Progenitor cell of endocrine pancreas (in vitro differentiated cells): ENCODE measurements around the gene BCAR3. TPM values are rescaled to one million over a fixed set of nuclear protein-coding genes. Genes with fewer than 3 reads are reported as not detected.

Experiments used
- DNase-seq: peaks from one replicate; pipeline ENCODE4 v3.0.0; 2021; ENCODE audit warnings: low spot score; ENCODE audit not compliant: unreplicated experiment
- H3K27ac Mint-ChIP-seq: 2 replicates; pipeline ENCODE4 v1.8.0; 2021; ENCODE audit warnings: mild to moderate bottlenecking, moderate library complexity, mixed read lengths
- H3K27me3 Mint-ChIP-seq: 2 replicates; pipeline ENCODE4 v1.8.0; 2021; ENCODE audit warnings: mixed read lengths
- H3K36me3 Mint-ChIP-seq: 2 replicates; pipeline ENCODE4 v1.8.0; 2022; ENCODE audit warnings: mixed read lengths; ENCODE audit not compliant: insufficient read depth
- H3K4me1 Mint-ChIP-seq: 2 replicates; pipeline ENCODE4 v1.8.0; 2021; ENCODE audit warnings: low read depth, mixed read lengths
- H3K4me3 Mint-ChIP-seq: 2 replicates; pipeline ENCODE4 v1.8.0; 2021; ENCODE audit warnings: low read depth, mild to moderate bottlenecking, moderate library complexity, mixed read lengths
- H3K9me3 Mint-ChIP-seq: 2 replicates; pipeline ENCODE4 v1.8.0; 2021; ENCODE audit warnings: low read depth, mixed read lengths
- total RNA-seq: library from RNA; stranded (reverse); gene quantifications from 2 replicates; pipeline ENCODE4 v1.2.1, GENCODE V29; 2021
- TF ChIP-seq, protein P1 (sequence below): fragments of 200-600 bp; sonication (generic); IDR thresholded peaks from one replicate; pipeline ENCODE4 v1.5.0; 2021; ENCODE audit warnings: antibody characterized with exemption, mild to moderate bottlenecking; ENCODE audit not compliant: unreplicated experiment

The BCAR3 gene
- total RNA-seq, 1 donor from 2014 or later, result 7.1 TPM

DNA sequence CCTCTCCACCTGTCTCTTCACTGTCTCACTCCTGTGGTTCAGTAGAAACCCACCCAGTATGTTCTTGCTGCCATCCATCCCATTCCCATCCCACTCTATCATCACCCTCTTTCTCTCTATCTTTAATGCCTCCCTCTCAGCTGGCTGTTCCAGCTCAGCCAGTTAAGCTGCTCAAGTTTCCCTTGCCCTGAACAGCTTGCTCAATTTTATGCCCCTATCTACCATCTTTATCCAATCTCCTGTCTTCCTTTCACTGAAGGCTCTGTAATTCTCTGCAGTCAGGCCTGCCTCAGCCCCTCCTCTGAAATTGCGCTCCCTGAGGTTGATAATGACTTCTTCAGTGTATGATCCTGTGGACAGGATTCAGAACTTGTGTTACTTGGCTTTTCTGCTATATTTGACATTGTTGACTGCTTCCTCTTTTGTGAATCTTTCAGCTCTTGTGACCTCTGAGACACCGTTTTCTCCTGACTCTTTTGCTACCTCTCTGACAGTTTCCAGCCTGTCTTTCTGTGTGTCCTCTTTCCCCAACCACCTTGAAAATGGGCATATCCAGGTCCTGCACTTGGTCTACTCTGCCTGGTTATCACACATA, 13.9 kb upstream of the BCAR3 start:
- Mint-ChIP-seq H3K4me1 (no peaks in the 10 kb centered on the region), H3K9me3 (no peaks in the 10 kb centered on the region), H3K36me3 (no peaks in the 10 kb centered on the region), H3K4me3 (no peak overlapping the region), H3K27me3 (peaks cover 21% of the 10 kb centered on the region), H3K27ac (no peak overlapping the region)
- DNase-seq, result no peak
- TF ChIP-seq, protein P1, sequence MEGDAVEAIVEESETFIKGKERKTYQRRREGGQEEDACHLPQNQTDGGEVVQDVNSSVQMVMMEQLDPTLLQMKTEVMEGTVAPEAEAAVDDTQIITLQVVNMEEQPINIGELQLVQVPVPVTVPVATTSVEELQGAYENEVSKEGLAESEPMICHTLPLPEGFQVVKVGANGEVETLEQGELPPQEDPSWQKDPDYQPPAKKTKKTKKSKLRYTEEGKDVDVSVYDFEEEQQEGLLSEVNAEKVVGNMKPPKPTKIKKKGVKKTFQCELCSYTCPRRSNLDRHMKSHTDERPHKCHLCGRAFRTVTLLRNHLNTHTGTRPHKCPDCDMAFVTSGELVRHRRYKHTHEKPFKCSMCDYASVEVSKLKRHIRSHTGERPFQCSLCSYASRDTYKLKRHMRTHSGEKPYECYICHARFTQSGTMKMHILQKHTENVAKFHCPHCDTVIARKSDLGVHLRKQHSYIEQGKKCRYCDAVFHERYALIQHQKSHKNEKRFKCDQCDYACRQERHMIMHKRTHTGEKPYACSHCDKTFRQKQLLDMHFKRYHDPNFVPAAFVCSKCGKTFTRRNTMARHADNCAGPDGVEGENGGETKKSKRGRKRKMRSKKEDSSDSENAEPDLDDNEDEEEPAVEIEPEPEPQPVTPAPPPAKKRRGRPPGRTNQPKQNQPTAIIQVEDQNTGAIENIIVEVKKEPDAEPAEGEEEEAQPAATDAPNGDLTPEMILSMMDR, result no peak

GRCh38 chr1:93694819-93695218, 13.2 kb upstream of the BCAR3 start:
- Mint-ChIP-seq H3K27ac (no peak overlapping the region), H3K9me3 (no peaks in the 10 kb centered on the region), H3K27me3 (peaks cover 19% of the 10 kb centered on the region), H3K4me1 (no peaks in the 10 kb centered on the region), H3K36me3 (no peaks in the 10 kb centered on the region), H3K4me3 (no peak overlapping the region)
- DNase-seq, result no peak
- TF ChIP-seq, protein P1, result no peak

GRCh38 chr1:93694039-93694438, 12.4 kb upstream of the BCAR3 start:
- Mint-ChIP-seq H3K27me3 (peaks cover 16% of the 10 kb centered on the region), H3K4me1 (no peaks in the 10 kb centered on the region), H3K27ac (no peak overlapping the region), H3K9me3 (no peaks in the 10 kb centered on the region), H3K36me3 (no peaks in the 10 kb centered on the region), H3K4me3 (no peak overlapping the region)
- TF ChIP-seq, protein P1, result no peak
- DNase-seq, result no peak

DNA sequence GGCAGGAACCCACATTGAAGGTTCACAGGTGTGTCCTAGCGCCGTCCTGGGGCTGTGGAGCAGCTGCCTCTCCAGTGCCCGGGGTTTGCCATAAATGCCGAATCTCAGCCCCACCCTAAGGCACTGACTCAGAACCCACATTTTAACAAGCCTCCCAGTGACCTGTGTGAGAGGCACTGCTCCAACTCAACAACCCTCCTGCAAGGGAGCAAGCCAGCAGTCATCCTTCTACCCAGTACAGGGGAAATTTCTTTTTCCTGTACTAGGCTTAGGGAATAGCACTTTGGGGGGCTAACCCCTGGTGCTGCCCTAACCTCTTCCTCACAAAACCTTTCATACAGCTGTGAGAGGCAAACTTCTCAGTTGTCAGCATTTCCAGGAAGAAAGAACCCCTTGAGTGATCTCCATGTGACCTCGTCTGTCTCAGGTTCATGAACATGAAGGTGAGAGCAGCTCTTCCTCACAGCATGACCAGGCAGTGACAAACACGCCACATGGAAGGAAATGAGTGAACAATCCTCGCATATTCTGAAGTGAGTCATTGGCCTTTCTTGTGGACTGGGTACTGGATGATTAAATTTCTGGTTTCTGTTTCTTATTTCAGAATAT, 11.4 kb upstream of the BCAR3 start:
- no peaks in the 10 kb centered on the region for H3K9me3 Mint-ChIP-seq
- no peaks in the 10 kb centered on the region for H3K36me3 Mint-ChIP-seq
- no peaks in the 10 kb centered on the region for H3K4me1 Mint-ChIP-seq
- no peak for DNase-seq
- peaks cover 11% of the 10 kb centered on the region for H3K27me3 Mint-ChIP-seq
- H3K27ac Mint-ChIP-seq, result no peak overlapping the region
- TF ChIP-seq, protein P1, result no peak
- H3K4me3 Mint-ChIP-seq, result no peak overlapping the region

DNA sequence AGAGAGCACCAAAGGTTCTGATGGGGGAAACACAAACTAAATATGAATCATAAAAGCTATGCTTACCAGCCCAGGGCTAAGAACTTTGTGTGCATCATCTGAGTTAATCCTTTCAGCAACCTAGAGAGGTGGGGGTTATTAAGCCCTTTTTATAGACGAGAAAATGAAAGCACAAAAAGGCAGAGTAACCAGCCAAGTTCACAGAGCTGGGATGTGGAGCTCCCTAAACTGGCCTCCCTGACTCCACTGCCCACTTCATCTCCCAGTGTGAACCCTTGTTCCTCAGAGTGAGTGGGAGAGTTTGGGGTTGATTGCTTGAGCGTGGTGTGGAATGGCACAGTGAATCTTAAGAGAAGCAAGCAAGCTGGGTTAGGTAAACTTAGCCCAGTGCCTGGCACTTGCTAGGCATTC, 10.8 kb upstream of the BCAR3 start:
- H3K4me1 Mint-ChIP-seq, result no peaks in the 10 kb centered on the region

More for the DNA sequence above, 10.8 kb upstream of the BCAR3 start:
- no peak overlapping the region for H3K27ac Mint-ChIP-seq
- peaks cover 11% of the 10 kb centered on the region for H3K27me3 Mint-ChIP-seq
- H3K9me3 Mint-ChIP-seq, result no peaks in the 10 kb centered on the region
- no peaks in the 10 kb centered on the region for H3K36me3 Mint-ChIP-seq
- H3K4me3 Mint-ChIP-seq, result no peak overlapping the region
- TF ChIP-seq, protein P1, result no peak
- DNase-seq, result no peak
